Naive thymus-derived CD4-positive, alpha-beta T cell (primary cell): ENCODE data around the gene ATAD5. TPM values are rescaled to one million over a fixed set of nuclear protein-coding genes. Genes with fewer than 3 reads are reported as not detected.

ENCODE experiments used
- ATAC-seq: fragments of 150-1000 bp; cut with Tn5 transposase; 2 replicates; pipeline ENCODE4 v1.10.0; 2021; ENCODE audit warnings: mild to moderate bottlenecking, moderate library complexity
- CTCF ChIA-PET: fragments of 350-600 bp; sonication (Branson Sonifier 250); formaldehyde crosslinking; loops from one replicate; lab custom pipeline; 2021; ENCODE audit warnings: antibody characterized with exemption; lab: Charles Lee
- POLR2A ChIA-PET: fragments of 350-600 bp; sonication (Branson Sonifier 250); formaldehyde crosslinking; loops from one replicate; lab custom pipeline; 2021; ENCODE audit warnings: antibody characterized with exemption, inconsistent platforms; lab: Charles Lee
- DNase-seq, 9 donors: peaks; one replicate each; pipeline versions ENCODE4 v3.0.0 to v3.0.0-alpha.2; 2020 to 2022; ENCODE audit warnings: mixed read lengths in 1 of 9
- H3K27ac ChIP-seq: one replicate; pipeline ENCODE4 v1.7.0; 2013; ENCODE audit warnings: mild to moderate bottlenecking, low read depth, low read length, moderate library complexity
- H3K27me3 ChIP-seq, 2 donors: one replicate each; pipeline ENCODE4 v1.7.0; 2013; ENCODE audit warnings: low read length in 2 of 2, mild to moderate bottlenecking in 2 of 2, moderate library complexity in 2 of 2; ENCODE audit not compliant: control insufficient read depth in 2 of 2, insufficient read depth in 2 of 2
- H3K36me3 ChIP-seq, 3 experiments: 1 replicate in 2 of 3; 2 replicates in 1 of 3; pipeline ENCODE4 v1.7.0; 2013; ENCODE audit warnings: low read length in 3 of 3, mild to moderate bottlenecking in 3 of 3, moderate library complexity in 1 of 3; ENCODE audit not compliant: insufficient read depth in 3 of 3, control insufficient read depth in 2 of 3
- H3K4me1 ChIP-seq, 2 donors: one replicate each; pipeline ENCODE4 v1.7.0; 2013; ENCODE audit warnings: low read length in 2 of 2, mild to moderate bottlenecking in 2 of 2, moderate library complexity in 1 of 2; ENCODE audit not compliant: control insufficient read depth in 2 of 2, insufficient read depth in 2 of 2
- H3K4me3 ChIP-seq: 2 replicates; pipeline ENCODE4 v1.7.0; 2013; ENCODE audit warnings: mild to moderate bottlenecking, low read length
- H3K9me3 ChIP-seq, 3 experiments: 1 replicate in 2 of 3; 2 replicates in 1 of 3; pipeline ENCODE4 v1.7.0; 2013; ENCODE audit warnings: low read length in 3 of 3; ENCODE audit not compliant: control insufficient read depth in 2 of 3
- H3K27ac Mint-ChIP-seq, 9 donors: one replicate each; pipeline ENCODE4 v1.8.0; 2020 to 2022; ENCODE audit warnings: mixed read lengths in 9 of 9, mild to moderate bottlenecking in 8 of 9, moderate library complexity in 5 of 9, inconsistent platforms in 2 of 9
- H3K27me3 Mint-ChIP-seq, 5 donors: one replicate each; pipeline ENCODE4 v1.8.0; 2021 to 2022; ENCODE audit warnings: mixed read lengths in 5 of 5, mild to moderate bottlenecking in 1 of 5
- H3K36me3 Mint-ChIP-seq, 5 donors: one replicate each; pipeline ENCODE4 v1.8.0; 2020 to 2022; ENCODE audit warnings: mixed read lengths in 5 of 5, mild to moderate bottlenecking in 3 of 5, inconsistent platforms in 1 of 5
- H3K4me1 Mint-ChIP-seq, 7 donors: one replicate each; pipeline ENCODE4 v1.8.0; 2020 to 2022; ENCODE audit warnings: mixed read lengths in 7 of 7, mild to moderate bottlenecking in 3 of 7, inconsistent platforms in 1 of 7
- H3K4me3 Mint-ChIP-seq, 10 donors: one replicate each; pipeline ENCODE4 v1.8.0; 2020 to 2022; ENCODE audit warnings: mild to moderate bottlenecking in 10 of 10, mixed read lengths in 10 of 10, moderate library complexity in 6 of 10, inconsistent platforms in 2 of 10
- H3K9me3 Mint-ChIP-seq, 11 donors: one replicate each; pipeline ENCODE4 v1.8.0; 2020 to 2022; ENCODE audit warnings: mixed read lengths in 11 of 11, mild to moderate bottlenecking in 4 of 11, inconsistent platforms in 1 of 11, moderate library complexity in 1 of 11
- intact Hi-C, 2 donors: fragments of 100-400 bp; cut with micrococcal nuclease; formaldehyde crosslinking; loops; one replicate each; pipeline ENCODE4 v1.15.1; 2023
- polyA plus RNA-seq, 2 donors: library from polyadenylated mRNA; unstranded; fragments of 300-500 nt; fragmentation: Illumina TruSeq; gene quantifications; one replicate each; pipeline ENCODE4 v1.2.3, GENCODE V29; 2021
- total RNA-seq, 6 experiments: library from RNA in 5 of 6; stranded (reverse) in 5 of 6; gene quantifications; 1 replicate in 5 of 6; 2 replicates in 1 of 6; pipeline ENCODE4 v1.2.3 and lab custom pipeline; 2021 to 2026

ATAD5 gene
- total and polyA plus RNA-seq, 7 experiments from 2014 or later = 1.3 to 22.1 (median 4.8) TPM

GRCh38 chr17:30920683-30921543, 89.1 kb downstream of the ATAD5 start:
- H3K27me3 Mint-ChIP-seq = peaks cover 28 to 59% (median 44%) of the 10 kb centered on the region in 5 donors
- no peaks in the 10 kb centered on the region for H3K9me3 ChIP-seq
- H3K27ac ChIP-seq = no peak overlapping the region
- no peaks in the 10 kb centered on the region for H3K9me3 Mint-ChIP-seq
- peaks cover 0 to 3% of the 10 kb centered on the region in 2 donors for H3K27me3 ChIP-seq
- no peak for DNase-seq
- H3K36me3 Mint-ChIP-seq = peaks cover 0 to 5% (median 2%) of the 10 kb centered on the region in 5 donors
- H3K4me3 ChIP-seq = no peak overlapping the region
- no peak overlapping the region for H3K27ac Mint-ChIP-seq
- H3K4me3 Mint-ChIP-seq = peak overlapping the region; percentile 54 to 78 (median 70)
- H3K36me3 ChIP-seq = no peaks in the 10 kb centered on the region
- intact Hi-C loops = no loop called here
- H3K4me1 Mint-ChIP-seq = peaks cover 7 to 18% (median 14%) of the 10 kb centered on the region in 7 donors
- no peak for ATAC-seq
- ChIA-PET POLR2A (no interaction called here), CTCF (no interaction called here)
- no peaks in the 10 kb centered on the region for H3K4me1 ChIP-seq

- Mint-ChIP-seq H3K27me3 (peaks cover 34 to 65% (median 51%) of the 10 kb centered on the region in 5 donors), H3K4me1 (peaks cover 7 to 18% (median 14%) of the 10 kb centered on the region in 7 donors), H3K9me3 (no peaks in the 10 kb centered on the region), H3K36me3 (peaks cover 0 to 5% (median 2%) of the 10 kb centered on the region in 5 donors), H3K4me3 (peak within 1 kb of the TSS; percentile 67 to 93 (median 74)), H3K27ac (peak within 1 kb of the TSS in 1 of 9 donors; percentile 31)
- Histone ChIP-seq H3K27ac (no peak within 1 kb of the TSS), H3K9me3 (no peaks in the 10 kb centered on the region), H3K4me1 (no peaks in the 10 kb centered on the region), H3K4me3 (no peak within 1 kb of the TSS), H3K36me3 (no peaks in the 10 kb centered on the region), H3K27me3 (peaks cover 0 to 3% of the 10 kb centered on the region in 2 donors)
- ATAC-seq = peak; percentile 77
- peak in 1 of 9 donors; percentile 13 for DNase-seq
- CTCF ChIA-PET = no interaction called here
- POLR2A ChIA-PET = no interaction called here
- intact Hi-C loops = no loop called here
Measured at GRCh38 chr17:30921544-30922196, 89.9 kb downstream of the ATAD5 start, which contains the start of gene ADAP2. Gene ADAP2 (plus strand): TSS chr17:30921945. CDS start chr17:30922015, 70 bp downstream.

GRCh38 chr17:30922235-30923030, 90.7 kb downstream of the ATAD5 start:
- H3K27ac Mint-ChIP-seq = peak overlapping the region in 1 of 9 donors; percentile 31
- Histone ChIP-seq H3K36me3 (no peaks in the 10 kb centered on the region), H3K4me3 (no peak overlapping the region), H3K27ac (no peak overlapping the region), H3K4me1 (no peaks in the 10 kb centered on the region), H3K27me3 (peaks cover 0 to 3% of the 10 kb centered on the region in 2 donors), H3K9me3 (no peaks in the 10 kb centered on the region)
- DNase-seq (peak in 1 of 9 donors; percentile 14), ATAC-seq (peak; percentile 58)
- peaks cover 7 to 18% (median 14%) of the 10 kb centered on the region in 7 donors for H3K4me1 Mint-ChIP-seq
- ChIA-PET CTCF (no interaction called here), POLR2A (no interaction called here)
- peaks cover 0 to 5% (median 2%) of the 10 kb centered on the region in 5 donors for H3K36me3 Mint-ChIP-seq
- no peaks in the 10 kb centered on the region for H3K9me3 Mint-ChIP-seq
- peak overlapping the region; percentile 25 to 93 (median 72) for H3K4me3 Mint-ChIP-seq
- H3K27me3 Mint-ChIP-seq = peaks cover 40 to 65% (median 58%) of the 10 kb centered on the region in 5 donors
- intact Hi-C loops = no loop called here

- ChIA-PET POLR2A (no interaction called here), CTCF (no interaction called here)
- Histone ChIP-seq H3K27ac (no peak overlapping the region), H3K27me3 (peaks cover 0 to 3% of the 10 kb centered on the region in 2 donors), H3K4me1 (no peaks in the 10 kb centered on the region), H3K36me3 (no peaks in the 10 kb centered on the region), H3K4me3 (no peak overlapping the region), H3K9me3 (no peaks in the 10 kb centered on the region)
- Mint-ChIP-seq H3K27me3 (peaks cover 40 to 63% (median 55%) of the 10 kb centered on the region in 5 donors), H3K27ac (no peak overlapping the region), H3K4me1 (peaks cover 7 to 18% (median 14%) of the 10 kb centered on the region in 7 donors), H3K4me3 (peak overlapping the region in 1 of 10 donors; percentile 29), H3K36me3 (peaks cover 0 to 5% (median 2%) of the 10 kb centered on the region in 5 donors), H3K9me3 (peaks cover 0 to under 1% (median 0%) of the 10 kb centered on the region in 11 donors)
- DNase-seq (no peak), ATAC-seq (no peak)
- intact Hi-C loops = no loop called here
Measured at GRCh38 chr17:30924341-30924740, 92.6 kb downstream of the ATAD5 start.

GRCh38 chr17:30926516-30926915, 94.8 kb downstream of the ATAD5 start:
- peaks cover 0 to 3% of the 10 kb centered on the region in 2 donors for H3K27me3 ChIP-seq
- POLR2A ChIA-PET = no interaction called here
- no peak overlapping the region for H3K27ac ChIP-seq
- no peak overlapping the region for H3K4me3 ChIP-seq
- no peak overlapping the region for H3K27ac Mint-ChIP-seq
- DNase-seq (no peak), ATAC-seq (no peak)
- peaks cover 6 to 9% (median 7%) of the 10 kb centered on the region in 7 donors for H3K4me1 Mint-ChIP-seq
- CTCF ChIA-PET = no interaction called here
- H3K36me3 Mint-ChIP-seq = peaks cover 0 to 5% (median 0%) of the 10 kb centered on the region in 5 donors
- no peaks in the 10 kb centered on the region for H3K9me3 ChIP-seq
- H3K9me3 Mint-ChIP-seq = peaks cover 0 to 2% (median 0%) of the 10 kb centered on the region in 11 donors
- H3K4me1 ChIP-seq = no peaks in the 10 kb centered on the region
- H3K27me3 Mint-ChIP-seq = peaks cover 25 to 50% (median 37%) of the 10 kb centered on the region in 5 donors
- no peak overlapping the region for H3K4me3 Mint-ChIP-seq
- H3K36me3 ChIP-seq = no peaks in the 10 kb centered on the region
- intact Hi-C loops = no loop called here

GRCh38 chr17:30927756-30928155, 96.0 kb downstream of the ATAD5 start:
- Histone ChIP-seq H3K36me3 (no peaks in the 10 kb centered on the region), H3K27ac (no peak overlapping the region), H3K4me1 (no peaks in the 10 kb centered on the region), H3K27me3 (peaks cover 0 to 3% of the 10 kb centered on the region in 2 donors), H3K4me3 (no peak overlapping the region), H3K9me3 (no peaks in the 10 kb centered on the region)
- peaks cover 0 to 2% (median 0%) of the 10 kb centered on the region in 5 donors for H3K36me3 Mint-ChIP-seq
- peaks cover 3 to 5% (median 3%) of the 10 kb centered on the region in 7 donors for H3K4me1 Mint-ChIP-seq
- POLR2A ChIA-PET = interaction anchor here (0.6 kb wide), 1 partner anchor 415 kb away, joined by 3 read pairs; no protein-coding TSS in a partner anchor
- CTCF ChIA-PET = interaction anchor here (0.6 kb wide), 1 partner anchor 255 kb away, joined by 3 read pairs; no protein-coding TSS in a partner anchor
- peak overlapping the region in 1 of 9 donors; percentile 70 for H3K27ac Mint-ChIP-seq
- no peak overlapping the region for H3K4me3 Mint-ChIP-seq
- H3K9me3 Mint-ChIP-seq = peaks cover 0 to 2% (median 0%) of the 10 kb centered on the region in 11 donors
- H3K27me3 Mint-ChIP-seq = peaks cover 21 to 45% (median 31%) of the 10 kb centered on the region in 5 donors
- no peak for ATAC-seq
- DNase-seq = no peak
- intact Hi-C loops = no loop called here
